GM19035 (cell line): ENCODE results near the gene COL24A1.
A peak's percentile ranks its signal among the peaks of the same experiment; 100 is the strongest.
"Not testable (repeated sequence)": the region's sequence is repeated elsewhere in the genome, so short reads cannot be mapped to it uniquely, and the experiment has no call there.

Experiments used
- ATAC-seq: cut with Tn5 transposase; IDR thresholded peaks from one replicate; pipeline ENCODE4 v1.9.1; 2021; ENCODE audit not compliant: unreplicated experiment

Gene COL24A1

DNA sequence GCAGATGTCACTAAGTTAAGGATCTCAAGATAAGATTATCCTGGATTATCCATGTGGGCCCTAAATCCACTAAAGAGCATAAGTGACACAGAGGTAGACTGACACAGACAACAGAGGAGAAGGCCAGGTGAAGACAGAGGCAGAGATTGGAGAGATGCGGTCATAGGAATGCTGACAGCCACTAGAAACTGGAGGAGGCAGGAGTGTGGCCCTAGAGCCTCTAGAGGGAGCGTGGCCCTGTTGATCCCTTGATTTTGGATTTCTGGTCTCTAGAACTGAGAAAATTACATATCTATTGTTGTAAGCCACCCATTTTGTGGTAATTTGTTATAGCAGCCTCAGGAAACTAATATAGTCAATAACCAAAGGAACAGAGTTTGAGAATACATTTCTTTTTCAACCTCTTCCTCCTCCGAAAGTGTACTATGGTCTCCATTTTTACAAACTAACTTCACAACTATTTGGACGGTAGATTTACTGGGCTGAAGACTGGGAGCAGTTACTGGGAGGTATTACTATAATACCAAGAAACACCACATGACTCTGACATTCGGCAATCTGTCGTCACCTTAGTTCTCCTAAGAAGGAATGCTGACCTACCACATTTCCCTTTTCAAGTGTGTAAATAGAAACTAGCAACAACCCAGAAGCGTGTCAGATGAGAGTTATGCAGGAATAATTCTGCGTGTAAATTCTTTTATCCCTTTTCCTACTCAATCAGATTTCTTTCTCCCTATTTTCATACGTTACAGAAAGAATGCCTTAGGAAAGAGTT, 332.3 kb downstream of the COL24A1 start:
- ATAC-seq, result no peak

- ATAC-seq, result no peak
These were observed 333.9 kb downstream of the COL24A1 start for GRCh38 chr1:85822696-85823095.

- no peak for ATAC-seq
These were observed 338.2 kb downstream of the COL24A1 start for GRCh38 chr1:85818371-85818770.

DNA sequence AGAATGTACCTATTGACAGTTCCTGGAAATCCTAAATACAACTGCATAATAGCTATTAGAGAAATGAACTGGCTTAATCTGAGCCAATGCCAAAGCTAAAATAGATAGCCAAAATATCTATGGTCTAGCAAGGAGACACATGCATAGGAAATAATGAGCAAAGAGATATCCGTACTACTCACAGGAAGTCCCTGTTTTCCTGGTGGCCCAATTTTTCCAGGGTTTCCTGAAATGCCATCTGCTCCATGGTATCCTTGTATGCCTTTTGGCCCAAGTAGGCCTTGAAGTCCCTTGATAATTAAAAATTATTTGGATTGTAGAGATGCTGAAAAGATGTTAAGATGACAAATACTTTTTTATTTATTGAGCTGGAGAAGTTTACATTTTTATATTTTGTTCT, 340.0 kb downstream of the COL24A1 start:
- ATAC-seq, result no peak

GRCh38 chr1:85815906-85816305, 340.7 kb downstream of the COL24A1 start:
- ATAC-seq, result no peak

DNA sequence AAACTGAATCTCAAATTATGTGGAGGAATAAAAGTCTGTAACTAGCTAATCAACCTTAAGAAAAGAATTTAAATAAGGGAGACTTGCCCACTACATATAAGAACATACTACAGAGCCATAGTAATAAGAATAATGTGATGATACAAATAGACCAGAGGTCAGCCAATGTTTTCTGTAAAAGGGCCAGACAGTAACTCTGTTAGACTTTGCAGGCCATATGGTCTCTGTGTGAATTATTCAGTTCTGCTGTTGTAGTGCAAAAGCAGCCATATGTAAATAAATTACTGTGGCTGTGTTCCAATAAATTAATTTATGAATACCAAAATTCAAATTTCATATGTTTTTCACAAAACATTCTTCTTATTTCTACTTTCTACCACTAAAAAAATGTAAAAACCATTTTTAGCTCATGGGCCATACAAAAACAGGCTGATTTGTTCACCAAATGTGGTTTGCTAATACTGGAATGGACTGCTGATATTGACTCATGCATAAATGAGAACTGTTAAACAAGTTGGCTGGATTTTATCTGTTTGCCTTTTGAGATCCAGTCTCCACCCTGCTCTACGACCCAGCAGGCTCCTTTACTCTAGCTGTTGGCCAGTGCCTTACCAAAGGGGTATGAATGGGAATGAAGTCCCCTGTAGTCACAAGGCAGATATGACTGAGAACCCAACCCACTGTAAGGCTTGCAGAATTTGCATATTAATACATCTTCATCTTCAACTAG, 350.2 kb downstream of the COL24A1 start:
- no peak for ATAC-seq

DNA sequence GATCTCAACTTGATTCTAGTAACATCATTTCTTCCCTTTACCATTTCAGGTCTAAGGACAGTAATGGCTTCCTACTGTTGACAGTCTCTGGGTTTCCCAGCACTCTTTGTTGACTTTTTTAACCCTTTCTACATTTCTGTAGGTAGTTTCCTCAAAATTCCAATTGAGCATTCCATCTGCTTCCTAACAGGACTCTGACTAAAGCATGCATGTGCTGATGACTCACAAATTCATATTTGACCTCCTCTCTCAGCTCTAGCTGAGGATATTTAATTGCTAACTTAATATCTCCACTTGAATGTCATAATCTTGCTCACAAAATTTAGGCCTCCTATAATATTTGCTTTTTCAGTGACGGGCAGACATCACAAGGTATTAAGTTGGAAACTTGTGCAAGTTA, 355.1 kb downstream of the COL24A1 start:
- ATAC-seq, result no peak

DNA sequence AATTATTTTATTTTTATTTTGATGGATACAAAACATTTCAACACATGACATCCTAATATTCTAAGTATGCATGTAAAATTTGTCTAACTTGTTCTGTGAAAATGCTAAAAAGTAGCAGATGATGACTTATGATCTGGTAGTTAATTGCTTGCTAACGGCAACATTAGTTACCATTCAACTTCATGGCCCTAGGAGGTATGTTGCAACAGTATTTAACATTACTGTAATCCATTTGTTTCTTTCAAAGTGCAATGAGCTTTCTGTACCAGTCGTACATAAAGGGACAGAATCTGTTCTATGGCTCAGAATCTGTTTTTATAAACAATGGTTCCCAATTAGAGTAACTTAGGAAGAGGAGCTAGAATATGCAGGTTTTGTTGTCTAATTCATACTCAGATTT, 356.8 kb downstream of the COL24A1 start:
- ATAC-seq, result no peak

DNA sequence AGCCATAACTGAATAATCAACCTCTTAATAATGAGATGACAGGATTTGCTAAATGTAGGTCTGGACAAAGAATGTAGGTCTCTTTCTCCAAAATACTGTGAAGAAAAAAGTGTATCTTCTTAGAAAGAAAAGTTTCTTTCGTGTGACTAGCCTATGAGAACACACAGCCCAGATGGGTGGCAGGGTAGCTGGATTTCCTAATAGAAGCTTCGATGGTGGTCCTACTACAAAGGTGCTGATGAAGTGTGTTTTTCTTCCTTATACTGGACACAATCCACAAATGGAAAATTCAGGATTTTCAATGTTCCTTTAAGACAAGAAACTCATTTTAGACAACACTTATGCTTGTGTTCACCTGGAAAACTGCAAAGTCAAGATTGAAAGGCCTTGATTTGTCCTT, 358.2 kb downstream of the COL24A1 start:
- no peak for ATAC-seq

- not testable (repeated sequence) for ATAC-seq
These were observed 379.6 kb downstream of the COL24A1 start for GRCh38 chr1:85777021-85777420.

DNA sequence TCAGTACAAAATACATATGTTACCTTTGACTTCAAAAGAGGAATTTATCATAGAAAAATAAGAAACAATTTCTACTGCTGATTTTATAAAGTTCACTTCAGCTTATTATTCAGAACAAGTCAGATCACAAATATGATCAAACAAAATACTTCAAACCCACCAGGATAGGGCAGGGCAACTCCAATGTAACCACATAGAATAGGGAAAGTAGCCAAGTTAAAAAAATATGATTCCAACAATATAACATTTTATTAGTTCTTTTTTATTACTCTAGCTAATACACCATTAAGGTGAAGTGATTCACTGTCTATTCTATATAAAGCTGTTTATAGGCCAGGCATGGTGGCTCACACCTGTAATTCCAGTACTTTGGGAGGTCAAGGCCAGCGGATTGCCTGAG, 393.8 kb downstream of the COL24A1 start:
- ATAC-seq, result no peak

- ATAC-seq, result no peak
These were observed 399.7 kb downstream of the COL24A1 start for GRCh38 chr1:85756864-85757263.

- no peak for ATAC-seq
These were observed 408.5 kb downstream of the COL24A1 start for GRCh38 chr1:85748120-85748519.

DNA sequence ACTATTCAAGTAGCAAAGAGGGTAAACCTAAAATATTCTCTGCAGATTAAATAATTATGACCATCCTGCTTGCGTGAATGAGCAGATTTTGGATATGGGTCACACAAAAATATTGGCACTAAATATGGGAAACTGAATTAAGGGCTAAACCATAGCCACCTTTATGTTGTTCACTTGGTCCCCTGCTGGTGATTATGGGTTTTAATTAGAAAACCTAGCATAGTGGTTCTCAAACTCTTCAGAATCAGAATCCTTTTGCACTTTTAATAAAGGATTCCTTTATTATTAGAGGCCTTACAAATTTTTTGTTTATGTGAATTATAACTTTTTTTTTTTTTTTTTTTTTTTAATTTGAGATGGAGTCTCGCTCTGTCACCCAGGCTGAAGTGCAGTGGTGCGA, 409.8 kb downstream of the COL24A1 start:
- ATAC-seq, result no peak

GRCh38 chr1:85743814-85744213, 412.8 kb downstream of the COL24A1 start:
- no peak for ATAC-seq

DNA sequence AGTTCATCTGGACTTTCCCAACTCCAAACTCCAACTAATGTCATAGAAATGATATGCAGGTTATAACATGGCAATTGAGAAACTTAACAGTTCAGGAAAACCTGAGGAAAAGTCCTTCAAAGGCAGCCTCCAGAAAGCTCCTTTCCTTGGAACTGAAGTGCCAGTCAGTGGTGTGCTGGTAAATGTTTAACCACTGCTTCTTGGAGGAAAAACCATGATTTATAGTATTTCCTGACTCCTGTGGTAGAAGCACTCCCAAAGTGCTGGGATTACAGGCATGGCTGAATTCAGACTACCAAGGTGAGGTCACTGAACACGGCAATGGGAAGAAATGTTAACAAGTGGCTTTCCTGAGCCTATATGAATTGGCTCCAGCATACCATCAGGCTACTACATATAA, 421.6 kb downstream of the COL24A1 start:
- no peak for ATAC-seq

- ATAC-seq, result no peak
These were observed 437.8 kb downstream of the COL24A1 start for GRCh38 chr1:85718678-85719340.

GRCh38 chr1:85714418-85715114, 442.0 kb downstream of the COL24A1 start:
- not testable (repeated sequence) for ATAC-seq

DNA sequence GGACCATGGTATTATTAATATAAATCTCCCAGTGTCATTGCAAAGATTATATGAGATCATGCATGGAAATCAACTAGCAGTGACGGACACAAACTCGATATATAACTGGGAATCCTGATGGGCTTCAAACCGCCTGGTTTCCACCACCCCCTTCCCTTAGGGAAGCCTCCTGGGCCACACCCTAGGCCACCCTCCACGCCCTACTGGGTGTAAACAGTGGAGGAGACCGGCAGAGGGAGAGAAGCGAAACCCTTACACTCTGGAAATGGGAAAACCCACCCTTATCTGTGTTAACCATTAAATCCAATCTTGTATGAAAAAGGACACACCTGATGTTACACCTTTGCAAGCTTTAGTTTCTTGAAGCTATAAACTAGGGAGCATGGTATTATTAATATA, 447.7 kb downstream of the COL24A1 start:
- no peak for ATAC-seq

DNA sequence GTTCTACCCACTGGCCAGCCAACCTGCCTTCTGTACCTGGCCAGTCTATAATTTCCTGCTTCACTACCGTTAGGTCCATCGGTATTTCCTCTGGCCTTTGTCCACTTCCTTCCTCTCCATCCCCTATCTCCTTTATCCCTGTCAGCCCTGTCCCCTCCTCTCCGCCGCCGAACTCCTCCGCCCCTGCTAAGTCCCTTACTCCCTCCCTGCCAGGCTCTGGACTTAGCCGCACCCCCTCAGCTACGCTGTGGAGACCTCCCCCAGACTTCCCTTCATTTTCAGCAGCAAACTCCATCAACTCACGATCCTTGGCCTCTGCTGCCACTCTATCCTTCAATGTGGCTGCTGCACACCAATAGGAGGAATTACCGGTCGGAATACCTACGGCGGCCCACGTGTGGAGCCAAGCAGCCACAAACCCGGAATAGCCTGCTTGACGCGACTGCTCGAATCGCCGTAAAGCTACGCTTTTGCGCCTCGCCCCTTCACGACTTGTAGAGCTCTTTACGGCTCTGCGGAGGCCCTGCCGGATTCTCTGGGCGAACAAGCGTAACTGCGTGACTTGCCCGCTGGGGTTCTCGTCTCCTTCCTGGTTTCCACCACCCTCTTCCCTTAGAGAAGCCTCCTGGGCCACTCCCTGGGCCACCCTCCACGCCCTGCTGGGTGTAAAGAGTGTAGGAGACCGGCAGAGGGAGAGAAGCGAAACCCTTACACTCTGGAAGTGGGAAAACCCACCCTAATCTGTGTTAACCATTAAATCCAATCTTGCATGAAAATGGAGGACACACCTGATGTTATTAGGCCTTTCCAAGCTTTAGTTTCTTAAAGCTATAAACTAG, 448.4 kb downstream of the COL24A1 start, which contains the start of gene ZNHIT6:
TSS of gene ZNHIT6 (minus strand) at position 444 of the 839 bp plus-strand sequence. CDS start at position 295, 149 bp downstream.
- ATAC-seq, result peak; percentile 87
